Mesendoderm (in vitro differentiated cells): Measurements from ENCODE around the gene FBXO36. TPM values are rescaled to one million over a fixed set of nuclear protein-coding genes. Genes with fewer than 3 reads are reported as not detected.

ENCODE experiments used
- DNase-seq: peaks from one replicate; pipeline ENCODE4 v3.0.0; 2013
- H2AK5ac ChIP-seq: 2 replicates; pipeline ENCODE4 v1.6.1; 2013; ENCODE audit warnings: low read length, inconsistent platforms
- H2BK120ac ChIP-seq: 2 replicates; pipeline ENCODE4 v1.6.1; 2013; ENCODE audit warnings: low read depth, mild to moderate bottlenecking, low read length, moderate library complexity, mixed read lengths
- H2BK15ac ChIP-seq: replicated peaks from 2 replicates; pipeline ENCODE4 v1.6.1; 2013; ENCODE audit warnings: low read depth, mild to moderate bottlenecking, moderate library complexity
- H2BK5ac ChIP-seq: 2 replicates; pipeline ENCODE4 v1.6.1; 2013; ENCODE audit warnings: low read length, inconsistent platforms
- H3K18ac ChIP-seq: 2 replicates; pipeline ENCODE4 v1.6.1; 2013; ENCODE audit warnings: mild to moderate bottlenecking, low read length, mixed read lengths
- H3K23ac ChIP-seq: one replicate; pipeline ENCODE4 v1.6.1; 2013; ENCODE audit warnings: low read length
- H3K27ac ChIP-seq: 2 replicates; pipeline ENCODE4 v1.5.1; 2013; ENCODE audit warnings: low read depth, mild to moderate bottlenecking, inconsistent platforms, low read length, moderate library complexity
- H3K27me3 ChIP-seq: 2 replicates; pipeline ENCODE4 v1.6.1; 2013; ENCODE audit warnings: low read length, control low read depth, mild to moderate bottlenecking, inconsistent platforms; ENCODE audit not compliant: insufficient read depth, poor library complexity
- H3K36me3 ChIP-seq: 2 replicates; pipeline ENCODE4 v1.6.1; 2013; ENCODE audit warnings: low read length, inconsistent platforms; ENCODE audit not compliant: control insufficient read depth, insufficient read depth
- H3K4ac ChIP-seq: one replicate; pipeline ENCODE4 v1.6.1; 2013; ENCODE audit warnings: low read depth, mild to moderate bottlenecking, low read length, moderate library complexity
- H3K4me1 ChIP-seq: 2 replicates; pipeline ENCODE4 v1.6.1; 2013; ENCODE audit warnings: low read depth, low read length, inconsistent platforms; ENCODE audit not compliant: control insufficient read depth
- H3K4me2 ChIP-seq: 2 replicates; pipeline ENCODE4 v1.6.1; 2013; ENCODE audit warnings: low read length
- H3K4me3 ChIP-seq: 2 replicates; pipeline ENCODE4 v1.5.1; 2013; ENCODE audit warnings: mild to moderate bottlenecking, low read length
- H3K56ac ChIP-seq: one replicate; pipeline ENCODE4 v1.6.1; 2013; ENCODE audit warnings: low read length
- H3K79me1 ChIP-seq: 2 replicates; pipeline ENCODE4 v1.6.1; 2013; ENCODE audit warnings: low read length, inconsistent platforms
- H3K79me2 ChIP-seq: 2 replicates; pipeline ENCODE4 v1.6.1; 2013; ENCODE audit warnings: mild to moderate bottlenecking, low read length; ENCODE audit not compliant: control insufficient read depth, insufficient read depth
- H3K9ac ChIP-seq: 2 replicates; pipeline ENCODE4 v1.6.1; 2013; ENCODE audit warnings: low read length, inconsistent platforms
- H4K5ac ChIP-seq: one replicate; pipeline ENCODE4 v1.6.1; 2013; ENCODE audit warnings: low read length
- H4K8ac ChIP-seq: one replicate; pipeline ENCODE4 v1.6.1; 2013; ENCODE audit warnings: low read depth, mild to moderate bottlenecking, control low read depth, low read length, moderate library complexity
- WGBS: extraction: QIAGEN DNeasy Blood & Tissue Kit; methylation state at CpG from one replicate; pipeline ENCODE4 v1.1.7; 2013; ENCODE audit warnings: low lambda C conversion rate, missing lambda C conversion rate; ENCODE audit not compliant: insufficient coverage; ENCODE audit errors: extremely low coverage; 5-methylcytosine and 5-hydroxymethylcytosine counted together
- polyA plus RNA-seq, 2 experiments: library from polyadenylated mRNA; stranded (reverse); fragments of 200-250 nt; gene quantifications; one replicate each; pipeline ENCODE4 v1.2.3, GENCODE V29; 2013

The FBXO36 gene, protein sequence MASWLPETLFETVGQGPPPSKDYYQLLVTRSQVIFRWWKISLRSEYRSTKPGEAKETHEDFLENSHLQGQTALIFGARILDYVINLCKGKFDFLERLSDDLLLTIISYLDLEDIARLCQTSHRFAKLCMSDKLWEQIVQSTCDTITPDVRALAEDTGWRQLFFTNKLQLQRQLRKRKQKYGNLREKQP
- 1.7 TPM for polyA plus RNA-seq (2013, experiment 1 of 2)
- 1.5 TPM for polyA plus RNA-seq (2013, experiment 2 of 2)

DNA sequence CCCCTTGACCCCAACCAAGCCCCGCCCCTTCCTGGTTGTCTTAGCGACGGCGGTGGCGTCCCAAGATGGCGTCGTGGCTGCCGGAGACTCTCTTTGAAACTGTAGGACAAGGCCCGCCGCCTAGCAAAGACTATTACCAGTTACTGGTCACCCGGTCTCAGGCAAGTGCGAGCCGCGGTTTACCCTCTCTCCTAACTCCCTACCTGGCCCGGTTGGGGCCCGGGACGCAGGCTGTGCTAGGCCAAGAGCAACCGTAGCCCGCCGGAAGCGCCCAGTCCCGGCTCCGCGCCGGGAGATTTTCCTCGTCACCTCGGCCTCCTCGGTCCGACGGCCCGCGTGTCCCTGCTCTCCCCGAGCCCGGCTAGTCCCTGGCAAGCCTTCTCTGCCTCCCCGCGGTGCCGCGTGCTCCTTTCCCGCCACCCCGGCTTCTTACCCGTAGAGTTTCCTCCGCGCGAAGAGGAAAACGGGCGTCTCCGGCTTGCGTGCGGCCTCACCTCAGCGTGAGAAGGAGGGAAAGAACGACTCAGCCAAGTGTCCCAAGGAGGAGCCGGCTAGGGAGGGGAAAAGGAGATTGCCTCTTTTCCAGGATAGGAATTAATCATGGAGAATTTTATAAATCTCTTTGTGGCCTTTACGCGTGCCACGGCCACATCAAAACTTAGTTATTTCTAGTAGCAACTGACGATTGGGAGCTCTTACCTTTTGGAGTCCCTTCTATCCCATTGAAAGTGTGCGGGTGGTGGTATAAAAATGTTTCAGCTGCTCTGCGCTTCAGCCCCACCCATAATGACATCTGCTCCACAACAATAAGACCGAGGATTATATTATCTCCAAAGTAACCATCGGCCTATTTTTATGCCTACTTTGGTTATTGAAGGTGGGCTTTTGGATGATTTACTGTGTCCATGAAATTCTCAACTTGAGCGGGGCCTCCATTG lies at the start of gene FBXO36:
Gene FBXO36, plus strand, starts transcription at position 55 of the 938 bp plus-strand sequence. Its CDS starts 11 bp downstream, at position 66.
- H3K79me1 ChIP-seq, result no peaks in the 10 kb centered on the region
- H3K27ac ChIP-seq, result peak within 1 kb of the TSS; percentile 96
- H3K27me3 ChIP-seq, result no peaks in the 10 kb centered on the region
- H2BK15ac ChIP-seq, result no peak within 1 kb of the TSS
- peaks cover 32% of the 10 kb centered on the region for H3K79me2 ChIP-seq
- DNase-seq, result peak; percentile 96
- H3K4me2 ChIP-seq, result peak within 1 kb of the TSS; percentile 47
- WGBS, result no CpG with 5 or more reads among the region's 61 CpGs
- no peaks in the 10 kb centered on the region for H3K4me1 ChIP-seq
- no peaks in the 10 kb centered on the region for H3K36me3 ChIP-seq
- H2BK120ac ChIP-seq, result peak within 1 kb of the TSS; percentile 95
- H3K56ac ChIP-seq, result peak within 1 kb of the TSS; percentile 91
- H3K9ac ChIP-seq, result peak within 1 kb of the TSS; percentile 89
- no peak within 1 kb of the TSS for H4K5ac ChIP-seq
- H2BK5ac ChIP-seq, result peak within 1 kb of the TSS; percentile 91
- peak within 1 kb of the TSS; percentile 100 for H3K18ac ChIP-seq
- peak within 1 kb of the TSS; percentile 61 for H3K23ac ChIP-seq
- peak within 1 kb of the TSS; percentile 92 for H3K4me3 ChIP-seq
- no peak within 1 kb of the TSS for H2AK5ac ChIP-seq
- peak within 1 kb of the TSS; percentile 100 for H4K8ac ChIP-seq
- H3K4ac ChIP-seq, result peak within 1 kb of the TSS; percentile 99

GRCh38 chr2:229873123-229873581 lies 49.2 kb upstream of the FBXO36 start:
- DNase-seq, result no peak
- H4K5ac ChIP-seq, result no peak overlapping the region
- peaks cover 14% of the 10 kb centered on the region for H3K79me1 ChIP-seq
- no peak overlapping the region for H3K4me3 ChIP-seq
- no peak overlapping the region for H2AK5ac ChIP-seq
- H2BK5ac ChIP-seq, result no peak overlapping the region
- no peak overlapping the region for H2BK120ac ChIP-seq
- no peaks in the 10 kb centered on the region for H3K27me3 ChIP-seq
- H3K79me2 ChIP-seq, result peaks cover 28% of the 10 kb centered on the region
- H3K27ac ChIP-seq, result no peak overlapping the region
- no peak overlapping the region for H3K9ac ChIP-seq
- WGBS, result no CpG with 5 or more reads among the region's 1 CpG
- H3K4me1 ChIP-seq, result peaks cover 3% of the 10 kb centered on the region
- H2BK15ac ChIP-seq, result no peak overlapping the region
- H3K23ac ChIP-seq, result no peak overlapping the region
- H3K36me3 ChIP-seq, result no peaks in the 10 kb centered on the region
- no peak overlapping the region for H3K4ac ChIP-seq
- H3K18ac ChIP-seq, result no peak overlapping the region
- no peak overlapping the region for H3K4me2 ChIP-seq
- no peak overlapping the region for H4K8ac ChIP-seq
- H3K56ac ChIP-seq, result no peak overlapping the region

DNA sequence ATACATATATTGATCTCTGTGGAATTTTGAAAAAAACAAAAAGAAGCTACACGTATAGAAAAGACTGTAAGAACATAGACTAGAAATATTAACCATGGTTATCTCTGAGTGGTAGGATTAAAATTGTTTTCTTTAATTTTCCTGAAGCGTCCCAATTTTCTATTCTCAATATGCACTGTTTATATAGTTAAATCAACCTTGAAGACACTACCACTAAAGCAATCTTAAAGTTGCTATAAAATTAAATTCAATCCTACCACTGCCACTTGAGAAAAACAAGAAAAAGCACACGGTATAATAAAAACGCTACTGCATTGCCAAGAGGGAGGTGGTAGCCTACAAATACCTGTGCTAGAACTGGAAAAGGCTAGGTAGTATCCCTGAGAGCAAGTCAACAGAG lies 47.7 kb upstream of the FBXO36 start:
- Histone ChIP-seq H2BK15ac (no peak overlapping the region), H3K56ac (no peak overlapping the region), H3K27ac (no peak overlapping the region), H3K79me2 (peaks cover 14% of the 10 kb centered on the region), H3K36me3 (no peaks in the 10 kb centered on the region), H3K18ac (no peak overlapping the region), H2BK120ac (no peak overlapping the region), H3K4me1 (peaks cover 3% of the 10 kb centered on the region), H4K5ac (no peak overlapping the region), H2AK5ac (no peak overlapping the region), H3K4me3 (no peak overlapping the region), H3K23ac (no peak overlapping the region), H3K27me3 (no peaks in the 10 kb centered on the region), H3K79me1 (peaks cover 12% of the 10 kb centered on the region), H3K4ac (no peak overlapping the region), H2BK5ac (no peak overlapping the region), H4K8ac (no peak overlapping the region), H3K4me2 (no peak overlapping the region), H3K9ac (no peak overlapping the region)
- no peak for DNase-seq
- no CpG with 5 or more reads among the region's 4 CpGs for WGBS

DNA sequence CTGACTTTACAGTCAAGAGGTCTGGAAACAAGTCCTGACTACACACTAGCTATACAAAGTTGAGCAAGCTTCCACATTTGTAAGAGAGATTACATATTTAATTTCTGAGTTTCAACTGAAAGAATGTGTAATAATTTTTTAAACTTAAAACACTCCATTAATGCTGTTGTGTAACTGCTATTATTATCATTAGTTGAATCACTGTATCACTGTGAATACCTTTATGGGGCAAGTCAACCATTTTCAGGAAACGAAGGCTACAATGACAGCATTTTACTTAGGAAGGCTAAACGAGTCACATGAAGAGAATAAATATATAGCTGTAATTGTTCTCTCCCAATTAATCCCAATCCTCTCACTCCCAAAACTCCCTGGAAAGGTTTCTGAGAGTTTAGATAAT lies 46.8 kb upstream of the FBXO36 start:
- H4K8ac ChIP-seq, result no peak overlapping the region
- H3K79me2 ChIP-seq, result peaks cover 9% of the 10 kb centered on the region
- H3K18ac ChIP-seq, result no peak overlapping the region
- H2AK5ac ChIP-seq, result no peak overlapping the region
- no peak overlapping the region for H3K4me2 ChIP-seq
- DNase-seq, result no peak
- H3K56ac ChIP-seq, result no peak overlapping the region
- no peaks in the 10 kb centered on the region for H3K36me3 ChIP-seq
- no CpG with 5 or more reads among the region's 2 CpGs for WGBS
- no peak overlapping the region for H3K9ac ChIP-seq
- no peak overlapping the region for H2BK15ac ChIP-seq
- no peak overlapping the region for H3K4ac ChIP-seq
- no peaks in the 10 kb centered on the region for H3K4me1 ChIP-seq
- no peak overlapping the region for H2BK120ac ChIP-seq
- H4K5ac ChIP-seq, result no peak overlapping the region
- H3K4me3 ChIP-seq, result no peak overlapping the region
- no peaks in the 10 kb centered on the region for H3K27me3 ChIP-seq
- H3K23ac ChIP-seq, result no peak overlapping the region
- peaks cover 9% of the 10 kb centered on the region for H3K79me1 ChIP-seq
- no peak overlapping the region for H3K27ac ChIP-seq
- no peak overlapping the region for H2BK5ac ChIP-seq

GRCh38 chr2:229879191-229879950 lies 42.9 kb upstream of the FBXO36 start:
- no CpG with 5 or more reads among the region's 6 CpGs for WGBS
- Histone ChIP-seq H3K18ac (no peak overlapping the region), H3K4me1 (no peaks in the 10 kb centered on the region), H3K4me3 (no peak overlapping the region), H3K79me1 (peaks cover 11% of the 10 kb centered on the region), H3K56ac (no peak overlapping the region), H4K5ac (no peak overlapping the region), H2BK120ac (no peak overlapping the region), H3K23ac (no peak overlapping the region), H2AK5ac (no peak overlapping the region), H2BK15ac (no peak overlapping the region), H2BK5ac (no peak overlapping the region), H3K79me2 (peaks cover 17% of the 10 kb centered on the region), H3K27ac (no peak overlapping the region), H3K4me2 (no peak overlapping the region), H4K8ac (no peak overlapping the region), H3K27me3 (no peaks in the 10 kb centered on the region), H3K36me3 (no peaks in the 10 kb centered on the region), H3K9ac (no peak overlapping the region), H3K4ac (no peak overlapping the region)
- DNase-seq, result no peak
